ENCODE results near the gene CREBL2. TPM values are rescaled to one million over a fixed set of nuclear protein-coding genes. Genes with fewer than 3 reads are reported as not detected.

Gene CREBL2
- total RNA-seq, 1 donor, result 49.9 TPM

DNA sequence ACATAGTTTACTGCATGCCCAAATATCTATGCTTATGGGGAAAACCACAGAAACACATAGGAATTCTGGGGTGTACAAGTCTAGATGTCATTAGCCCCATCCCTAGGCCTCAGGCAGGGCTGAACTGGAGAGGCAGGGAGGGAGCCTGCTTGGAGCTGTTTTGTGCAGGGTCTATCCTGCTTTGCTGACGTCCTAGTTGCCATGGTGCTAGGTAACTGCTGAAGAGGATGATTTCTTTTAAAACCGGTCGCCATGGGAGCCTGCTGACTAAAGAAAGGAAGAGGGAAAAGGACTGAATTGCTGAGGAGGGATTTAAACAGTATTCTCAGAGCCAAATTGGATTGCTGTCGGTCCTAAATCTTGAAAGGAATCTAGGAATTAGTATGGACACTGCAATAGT, 73.6 kb downstream of the CREBL2 start:
- TF ChIP-seq, protein P1, sequence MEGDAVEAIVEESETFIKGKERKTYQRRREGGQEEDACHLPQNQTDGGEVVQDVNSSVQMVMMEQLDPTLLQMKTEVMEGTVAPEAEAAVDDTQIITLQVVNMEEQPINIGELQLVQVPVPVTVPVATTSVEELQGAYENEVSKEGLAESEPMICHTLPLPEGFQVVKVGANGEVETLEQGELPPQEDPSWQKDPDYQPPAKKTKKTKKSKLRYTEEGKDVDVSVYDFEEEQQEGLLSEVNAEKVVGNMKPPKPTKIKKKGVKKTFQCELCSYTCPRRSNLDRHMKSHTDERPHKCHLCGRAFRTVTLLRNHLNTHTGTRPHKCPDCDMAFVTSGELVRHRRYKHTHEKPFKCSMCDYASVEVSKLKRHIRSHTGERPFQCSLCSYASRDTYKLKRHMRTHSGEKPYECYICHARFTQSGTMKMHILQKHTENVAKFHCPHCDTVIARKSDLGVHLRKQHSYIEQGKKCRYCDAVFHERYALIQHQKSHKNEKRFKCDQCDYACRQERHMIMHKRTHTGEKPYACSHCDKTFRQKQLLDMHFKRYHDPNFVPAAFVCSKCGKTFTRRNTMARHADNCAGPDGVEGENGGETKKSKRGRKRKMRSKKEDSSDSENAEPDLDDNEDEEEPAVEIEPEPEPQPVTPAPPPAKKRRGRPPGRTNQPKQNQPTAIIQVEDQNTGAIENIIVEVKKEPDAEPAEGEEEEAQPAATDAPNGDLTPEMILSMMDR (IDR thresholded peaks at IDR 0.05; ENCODE audit: insufficient read depth, low read length), result no peak
- no peak overlapping the region for H3K4me3 ChIP-seq (ENCODE audit: low read depth, low read length)
- no peak for DNase-seq (ENCODE audit: low read depth)

DNA sequence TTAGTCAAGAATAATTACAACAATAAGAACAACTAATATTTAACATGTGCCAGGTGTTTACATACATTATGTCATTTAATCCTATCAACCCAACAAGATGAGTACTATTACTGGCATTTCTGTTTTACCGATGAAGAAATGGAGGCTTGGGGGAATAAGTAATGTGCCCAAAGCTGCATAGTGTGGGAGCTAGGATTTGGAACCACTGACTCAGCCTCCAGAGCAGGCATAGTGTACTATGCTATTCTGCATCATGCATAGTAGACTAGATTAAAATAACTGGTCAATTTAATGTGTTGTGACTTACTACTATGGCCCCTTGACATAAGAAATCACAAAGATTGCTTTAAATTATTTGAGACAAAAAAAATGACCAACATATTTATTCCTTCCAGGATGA, 74.8 kb downstream of the CREBL2 start:
- H3K4me3 ChIP-seq (ENCODE audit: low read depth, low read length), result no peak overlapping the region
- TF ChIP-seq, protein P1 (IDR thresholded peaks at IDR 0.05; ENCODE audit: insufficient read depth, low read length), result no peak
- no peak for DNase-seq (ENCODE audit: low read depth)

DNA sequence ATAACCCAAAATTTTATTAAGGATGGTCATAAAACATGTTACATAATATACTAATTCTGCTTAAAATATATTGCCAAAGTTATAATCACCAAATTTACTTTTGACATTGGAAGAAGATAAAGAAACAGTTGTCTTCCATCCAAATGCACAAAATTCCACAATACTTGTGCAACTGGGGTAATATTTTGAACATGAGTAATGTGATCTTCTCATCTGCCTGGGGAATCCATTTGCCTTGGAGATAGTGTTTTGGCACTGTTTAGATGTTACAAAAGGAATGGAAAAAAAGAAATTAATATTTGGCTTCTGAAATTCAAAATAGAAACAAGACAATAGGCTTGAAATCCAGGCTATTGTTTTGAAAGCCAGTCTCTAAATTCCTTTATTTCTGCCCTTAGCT, 75.2 kb downstream of the CREBL2 start:
- no peak overlapping the region for H3K4me3 ChIP-seq (ENCODE audit: low read depth, low read length)
- TF ChIP-seq, protein P1 (IDR thresholded peaks at IDR 0.05; ENCODE audit: insufficient read depth, low read length), result no peak
- peak; percentile 85 for DNase-seq (ENCODE audit: low read depth)

DNA sequence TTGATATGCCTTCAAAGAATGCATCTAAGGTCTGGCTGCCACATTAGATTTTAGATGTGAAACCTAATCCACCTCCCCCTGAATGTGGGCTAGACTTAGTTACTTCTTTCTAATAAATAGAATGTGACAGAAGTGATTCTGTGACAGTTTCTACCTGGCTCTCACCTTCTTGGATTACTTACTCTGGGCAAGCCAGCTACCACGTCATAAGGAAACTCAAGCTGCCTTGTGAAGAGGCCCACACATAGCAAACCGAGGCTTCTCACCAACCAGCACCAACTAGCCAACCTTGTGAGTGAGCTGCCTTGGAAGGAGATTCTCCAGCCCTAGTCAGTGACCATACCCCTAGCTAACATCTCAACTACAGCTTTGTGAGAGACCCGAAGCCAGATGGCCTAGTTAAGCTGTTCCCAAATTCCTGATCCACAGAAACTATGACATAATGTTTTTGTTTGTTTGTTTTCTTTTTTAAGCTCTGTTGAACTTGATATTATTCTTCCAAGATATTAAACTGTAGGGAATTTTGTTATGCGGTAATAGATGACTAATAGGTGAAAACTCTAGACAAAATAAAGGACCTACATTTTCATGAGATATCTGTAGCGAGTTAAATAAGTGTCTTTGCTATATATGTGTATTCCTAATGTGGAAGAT, 78.1 kb downstream of the CREBL2 start:
- TF ChIP-seq, protein P1 (IDR thresholded peaks at IDR 0.05; ENCODE audit: insufficient read depth, low read length), result no peak
- H3K4me3 ChIP-seq (ENCODE audit: low read depth, low read length), result no peak overlapping the region
- DNase-seq (ENCODE audit: low read depth), result no peak

DNA sequence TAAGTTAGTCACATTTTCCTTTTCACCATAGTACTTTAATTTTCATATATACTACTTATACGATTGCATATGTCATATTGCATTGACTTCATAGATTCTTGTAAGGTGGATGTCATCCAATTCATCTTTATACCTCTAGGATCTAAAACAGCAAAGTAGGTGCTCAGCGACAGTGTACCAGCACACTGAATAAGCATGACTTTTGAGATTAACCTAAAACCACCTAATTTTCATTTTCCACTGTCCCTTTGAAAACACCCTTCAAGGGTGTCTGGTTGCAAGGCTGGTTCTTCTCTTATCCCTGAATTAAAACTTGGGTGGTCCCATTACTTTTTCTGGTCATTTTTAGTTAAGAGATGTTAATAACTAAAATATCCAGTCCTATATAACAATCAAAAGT, 79.9 kb downstream of the CREBL2 start:
- TF ChIP-seq, protein P1 (IDR thresholded peaks at IDR 0.05; ENCODE audit: insufficient read depth, low read length), result no peak
- no peak overlapping the region for H3K4me3 ChIP-seq (ENCODE audit: low read depth, low read length)
- no peak for DNase-seq (ENCODE audit: low read depth)

DNA sequence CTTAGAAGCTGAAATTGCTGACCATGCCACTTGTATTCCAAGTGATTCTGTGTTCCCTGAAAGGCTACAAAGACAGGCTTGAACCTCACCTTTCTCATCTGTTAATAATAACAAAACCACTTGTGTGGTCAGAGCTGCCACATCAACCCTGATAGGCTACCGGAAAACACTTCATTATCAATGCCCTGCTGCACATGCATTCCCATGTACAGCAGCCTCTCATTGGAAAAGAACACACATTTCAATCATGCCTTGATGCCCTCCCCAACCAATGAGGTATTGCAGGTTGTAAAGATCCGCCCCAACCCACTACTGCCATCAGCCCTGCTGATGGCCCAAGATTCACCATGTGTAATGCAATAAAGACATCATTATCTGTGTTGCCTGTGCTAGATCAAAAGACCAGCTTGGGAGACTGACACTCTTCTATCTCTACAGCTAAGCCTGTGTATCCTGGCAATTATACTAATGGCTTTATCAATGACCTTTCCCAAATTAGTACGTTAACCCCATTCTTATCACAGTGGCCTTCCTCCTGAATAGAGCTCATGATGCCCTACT, 81.5 kb downstream of the CREBL2 start:
- H3K4me3 ChIP-seq (ENCODE audit: low read depth, low read length), result no peak overlapping the region
- no peak for DNase-seq (ENCODE audit: low read depth)
- TF ChIP-seq, protein P1 (IDR thresholded peaks at IDR 0.05; ENCODE audit: insufficient read depth, low read length), result no peak

Other genes with a start within 250 kb of the CREBL2 start
- 5.9 and 6.8 TPM in 2 replicates for gene DUSP16, start 49.0 kb upstream of the CREBL2 start, total RNA-seq (ENCODE audit: low replicate concordance)
- 1.2 and 2.4 TPM in 2 replicates for gene GPR19, start 84.3 kb downstream of the CREBL2 start, total RNA-seq (ENCODE audit: low replicate concordance)
- gene CDKN1B, start 105.5 kb downstream of the CREBL2 start, total RNA-seq (ENCODE audit: low replicate concordance), result 28.4 and 41.2 TPM in 2 replicates
- gene APOLD1, start 173.8 kb downstream of the CREBL2 start, total RNA-seq (ENCODE audit: low replicate concordance), result 3.6 and 9.2 TPM in 2 replicates
- 55.3 and 68.4 TPM in 2 replicates for gene DDX47, start 201.5 kb downstream of the CREBL2 start, total RNA-seq (ENCODE audit: low replicate concordance)